SK-N-SH (cell line): Measurements from ENCODE around the gene GRIP2. TPM values are rescaled to one million over a fixed set of nuclear protein-coding genes. Genes with fewer than 3 reads are reported as not detected.

Experiments used
- CTCF ChIA-PET: fragments of 300-600, 350-600 bp; formaldehyde crosslinking; extraction: SDS; loops from one replicate; lab custom pipeline; 2021; lab: Yijun Ruan, JAX
- POLR2A ChIA-PET: fragments of 350-600 bp; sonication (Branson Sonifier 250); formaldehyde crosslinking; extraction: SDS; loops from one replicate; lab custom pipeline; 2020; ENCODE audit warnings: antibody characterized with exemption, inconsistent platforms; lab: Yijun Ruan, JAX
- DNase-seq: peaks from one replicate; pipeline ENCODE4 v3.0.0; 2012
- H2AFZ ChIP-seq: fragments of 200-600 bp; sonication (generic); 2 replicates; pipeline ENCODE4 v1.8.1; 2016; ENCODE audit warnings: antibody characterized with exemption, mild to moderate bottlenecking, low read depth
- H3F3A ChIP-seq: fragments of 200-600 bp; sonication (generic); replicated peaks from 2 replicates; pipeline ENCODE3; 2016; ENCODE audit warnings: antibody characterized with exemption, mild to moderate bottlenecking; ENCODE audit not compliant: insufficient read depth
- H3K27ac ChIP-seq, 2 experiments: fragments of 200-500 bp in 1 of 2; fragments of 200-600 bp in 1 of 2; sonication (Bioruptor generic) in 1 of 2; sonication (generic), shearing (Covaris generic) in 1 of 2; 2 replicates each; pipeline versions ENCODE4 v1.5.1 to v1.6.1; 2014 to 2016; ENCODE audit warnings: low read depth in 2 of 2, inconsistent platforms in 1 of 2, low read length in 1 of 2, mild to moderate bottlenecking in 1 of 2, mixed read lengths in 1 of 2
- H3K27me3 ChIP-seq: fragments of 200-600 bp; sonication (generic), shearing (Covaris generic); 2 replicates; pipeline ENCODE4 v1.6.1; 2016; ENCODE audit warnings: mixed run types; ENCODE audit not compliant: insufficient read depth
- H3K36me3 ChIP-seq, 2 experiments: fragments of 200-500 bp in 1 of 2; fragments of 200-600 bp in 1 of 2; sonication (Bioruptor generic) in 1 of 2; sonication (generic) in 1 of 2; replicated peaks in 1 of 2; 2 replicates each; pipeline versions ENCODE3 to v1.5.1; 2014 to 2016; ENCODE audit warnings: low read length in 1 of 2, mild to moderate bottlenecking in 1 of 2; ENCODE audit not compliant: insufficient read depth in 2 of 2, control insufficient read depth in 1 of 2
- H3K4me1 ChIP-seq, 2 experiments: fragments of 200-500 bp in 1 of 2; fragments of 200-600 bp in 1 of 2; sonication (Bioruptor generic) in 1 of 2; sonication (generic), shearing (Covaris generic) in 1 of 2; 2 replicates each; pipeline versions ENCODE4 v1.5.1 to v1.6.1; 2014 to 2016; ENCODE audit warnings: low read depth in 1 of 2, low read length in 1 of 2, mixed run types in 1 of 2; ENCODE audit not compliant: insufficient read depth in 2 of 2, control insufficient read depth in 1 of 2
- H3K4me2 ChIP-seq: fragments of 200-600 bp; sonication (generic), shearing (Covaris generic); 2 replicates; pipeline ENCODE4 v1.6.1; 2017; ENCODE audit warnings: mixed run types
- H3K4me3 ChIP-seq, 2 experiments: fragments of 200-500 bp in 1 of 2; fragments of 200-600 bp in 1 of 2; sonication (Bioruptor generic) in 1 of 2; sonication (generic), shearing (Covaris generic) in 1 of 2; 2 replicates each; pipeline versions ENCODE4 v1.5.1 to v1.8.1; 2014 to 2016; ENCODE audit warnings: low read depth in 2 of 2, inconsistent platforms in 1 of 2, low read length in 1 of 2, mild to moderate bottlenecking in 1 of 2, mixed read lengths in 1 of 2, moderate library complexity in 1 of 2
- H3K79me2 ChIP-seq: fragments of 200-600 bp; sonication (generic); 2 replicates; pipeline ENCODE4 v1.8.1; 2017; ENCODE audit warnings: mild to moderate bottlenecking; ENCODE audit not compliant: insufficient read depth
- H3K9ac ChIP-seq: fragments of 200-600 bp; sonication (generic); 2 replicates; pipeline ENCODE4 v1.6.1; 2017; ENCODE audit warnings: mixed run types
- H3K9me2 ChIP-seq: fragments of 200-600 bp; sonication (generic); 2 replicates; pipeline ENCODE4 v1.6.1; 2017; ENCODE audit warnings: mixed run types
- H3K9me3 ChIP-seq: fragments of 200-600 bp; sonication (generic); 2 replicates; pipeline ENCODE4 v1.6.1; 2017; ENCODE audit warnings: mixed run types, mild to moderate bottlenecking, moderate library complexity
- H4K20me1 ChIP-seq: fragments of 200-600 bp; sonication (generic); 2 replicates; pipeline ENCODE4 v1.6.1; 2017; ENCODE audit warnings: mild to moderate bottlenecking, mixed run types; ENCODE audit not compliant: insufficient read depth
- ELF1 ChIP-seq: IDR thresholded peaks from 2 replicates; pipeline ENCODE4 v1.4.0; 2012
- EP300 ChIP-seq, 2 experiments: IDR thresholded peaks; 2 replicates each; pipeline versions ENCODE4 v1.4.0 to v1.6.1; 2012; ENCODE audit warnings: borderline replicate concordance in 1 of 2, low read depth in 1 of 2, low read length in 1 of 2
- EZH2phosphoT487 ChIP-seq: fragments of 200-600 bp; sonication (generic); IDR thresholded peaks from 2 replicates; pipeline ENCODE4 v1.6.1; 2017; ENCODE audit warnings: low read depth, mixed run types, mild to moderate bottlenecking, antibody characterized with exemption, moderate library complexity, borderline replicate concordance
- FOXJ3 ChIP-seq: sonication (generic); formaldehyde crosslinking; IDR thresholded peaks from 2 replicates; pipeline ENCODE4 v1.5.1; 2020; ENCODE audit warnings: mild to moderate bottlenecking, missing genetic modification reagents
- FOXM1 ChIP-seq: IDR thresholded peaks from 2 replicates; pipeline ENCODE4 v1.4.0; 2012; ENCODE audit warnings: low read depth, mild to moderate bottlenecking
- IRF3 ChIP-seq: fragments of 150-350 bp; IDR thresholded peaks from 2 replicates; pipeline ENCODE4 v1.6.1; 2016; ENCODE audit warnings: mild to moderate bottlenecking, low read depth, low read length
- JUND ChIP-seq: IDR thresholded peaks from 2 replicates; pipeline ENCODE4 v1.4.0; 2012
- MAX ChIP-seq: IDR thresholded peaks from 2 replicates; pipeline ENCODE4 v1.4.0; 2012; ENCODE audit warnings: low read depth
- MEF2A ChIP-seq: IDR thresholded peaks from 2 replicates; pipeline ENCODE4 v1.4.0; 2012; ENCODE audit warnings: low read depth, borderline replicate concordance
- RAD21 ChIP-seq: IDR thresholded peaks from 2 replicates; pipeline ENCODE4 v1.6.1; 2012; ENCODE audit warnings: mild to moderate bottlenecking, low read length
- RCOR1 ChIP-seq: fragments of 150-350 bp; IDR thresholded peaks from 2 replicates; pipeline ENCODE4 v1.6.1; 2017; ENCODE audit warnings: antibody characterized with exemption, low read length
- RFX5 ChIP-seq: IDR thresholded peaks from 2 replicates; pipeline ENCODE4 v1.6.1; 2012; ENCODE audit warnings: mild to moderate bottlenecking, improper control_type of control experiment, low read length
- RXRA ChIP-seq: IDR thresholded peaks from 2 replicates; pipeline ENCODE4 v1.4.0; 2012; ENCODE audit warnings: low read depth, mild to moderate bottlenecking, borderline replicate concordance
- SIN3A ChIP-seq: IDR thresholded peaks from 2 replicates; pipeline ENCODE4 v1.6.1; 2012; ENCODE audit warnings: low read depth, mild to moderate bottlenecking, low read length, moderate library complexity, borderline replicate concordance
- SMC3 ChIP-seq: IDR thresholded peaks from 2 replicates; pipeline ENCODE4 v1.6.1; 2012; ENCODE audit warnings: low read depth, low read length, improper control_type of control experiment
- TAF1 ChIP-seq: IDR thresholded peaks from 2 replicates; pipeline ENCODE4 v1.6.1; 2012; ENCODE audit warnings: low read depth, mild to moderate bottlenecking, low read length, moderate library complexity, borderline replicate concordance
- TCF12 ChIP-seq: IDR thresholded peaks from 2 replicates; pipeline ENCODE4 v1.4.0; 2012
- TEAD4 ChIP-seq: IDR thresholded peaks from 2 replicates; pipeline ENCODE4 v1.4.0; 2012; ENCODE audit warnings: mild to moderate bottlenecking, borderline replicate concordance; ENCODE audit not compliant: insufficient read depth
- USF2 ChIP-seq: fragments of 150-350 bp; IDR thresholded peaks from 2 replicates; pipeline ENCODE4 v1.6.1; 2017; ENCODE audit warnings: antibody characterized with exemption, low read length, low read depth, borderline replicate concordance
- YY1 ChIP-seq: IDR thresholded peaks from 2 replicates; pipeline ENCODE4 v1.4.0; 2012; ENCODE audit warnings: low read depth, mild to moderate bottlenecking
- ZBTB33 ChIP-seq: IDR thresholded peaks from 2 replicates; pipeline ENCODE4 v1.4.0; 2012; ENCODE audit warnings: low read depth, borderline replicate concordance
- WGBS: methylation state at CpG from one replicate; pipeline ENCODE4 v1.1.6; 2017; ENCODE audit warnings: low lambda C conversion rate; 5-methylcytosine and 5-hydroxymethylcytosine counted together
- polyA plus RNA-seq, 3 experiments: library from polyadenylated mRNA; depleted of rRNA; stranded (reverse); fragments of >200 nt; gene quantifications; 2 replicates each; pipeline ENCODE4 v1.2.3, GENCODE V29; 2012

Gene GRIP2
- polyA plus RNA-seq, 1 of the 3 experiments (the other 2 are of a cell fraction) = 0.15 TPM

GRCh38 chr3:14490255-14490654, 49.9 kb downstream of the GRIP2 start (continued):
- TF ChIP-seq ZBTB33 = no peak
- TF ChIP-seq TEAD4 = no peak
- no peak for TF ChIP-seq FOXM1
- no peak for TF ChIP-seq MEF2A
- no peak for TF ChIP-seq SMC3
- no peak for TF ChIP-seq FOXJ3 (CRISPR knock-in tag)
- TF ChIP-seq RXRA = no peak
- no peak for TF ChIP-seq USF2
- TF ChIP-seq RCOR1 = no peak
- TF ChIP-seq RFX5 = no peak
- no peak for TF ChIP-seq YY1
- TF ChIP-seq TAF1 = no peak
- no peak for TF ChIP-seq EZH2phosphoT487

- Histone ChIP-seq H3K27me3 (no peaks in the 10 kb centered on the region), H3K4me3 (no peak overlapping the region), H3K36me3 (peaks cover 0 to 12% of the 10 kb centered on the region in 2 experiments), H3K27ac (no peak overlapping the region), H3K9me3 (no peaks in the 10 kb centered on the region), H3K4me2 (no peak overlapping the region), H3K4me1 (no peaks in the 10 kb centered on the region; a peak in 1 of 4 replicates), H3K79me2 (no peaks in the 10 kb centered on the region), H2AFZ (no peak overlapping the region), H3F3A (no peaks in the 10 kb centered on the region), H4K20me1 (0 out of 2 replicates have a peak, but pooled peaks cover 4% of the 10 kb centered on the region), H3K9ac (no peak overlapping the region), H3K9me2 (no peaks in the 10 kb centered on the region)
- TF ChIP-seq IRF3 (no peak), ELF1 (no peak), RCOR1 (no peak), TAF1 (no peak), SMC3 (no peak), RAD21 (no peak), YY1 (no peak), FOXM1 (no peak), USF2 (no peak), TEAD4 (no peak), TCF12 (no peak), EP300 (IDR thresholded peaks at IDR 0.05; ENCODE audit: borderline replicate concordance in 1 of 2, low read depth in 1 of 2, low read length in 1 of 2) (no peak), MEF2A (no peak), SIN3A (no peak), JUND (no peak), MAX (no peak)
- CTCF ChIA-PET = interaction anchor here (0.9 kb wide), 1 partner anchor 19 kb away, joined by 4 read pairs; no protein-coding TSS in a partner anchor
- WGBS = 97% methylated on average over 7 of the region's 7 CpGs
- DNase-seq = no peak
- POLR2A ChIA-PET = no interaction called here
Observed at GRCh38 chr3:14489641-14490040, 50.5 kb downstream of the GRIP2 start.
